ENCODE results near the gene MIS12.

The MIS12 gene

DNA sequence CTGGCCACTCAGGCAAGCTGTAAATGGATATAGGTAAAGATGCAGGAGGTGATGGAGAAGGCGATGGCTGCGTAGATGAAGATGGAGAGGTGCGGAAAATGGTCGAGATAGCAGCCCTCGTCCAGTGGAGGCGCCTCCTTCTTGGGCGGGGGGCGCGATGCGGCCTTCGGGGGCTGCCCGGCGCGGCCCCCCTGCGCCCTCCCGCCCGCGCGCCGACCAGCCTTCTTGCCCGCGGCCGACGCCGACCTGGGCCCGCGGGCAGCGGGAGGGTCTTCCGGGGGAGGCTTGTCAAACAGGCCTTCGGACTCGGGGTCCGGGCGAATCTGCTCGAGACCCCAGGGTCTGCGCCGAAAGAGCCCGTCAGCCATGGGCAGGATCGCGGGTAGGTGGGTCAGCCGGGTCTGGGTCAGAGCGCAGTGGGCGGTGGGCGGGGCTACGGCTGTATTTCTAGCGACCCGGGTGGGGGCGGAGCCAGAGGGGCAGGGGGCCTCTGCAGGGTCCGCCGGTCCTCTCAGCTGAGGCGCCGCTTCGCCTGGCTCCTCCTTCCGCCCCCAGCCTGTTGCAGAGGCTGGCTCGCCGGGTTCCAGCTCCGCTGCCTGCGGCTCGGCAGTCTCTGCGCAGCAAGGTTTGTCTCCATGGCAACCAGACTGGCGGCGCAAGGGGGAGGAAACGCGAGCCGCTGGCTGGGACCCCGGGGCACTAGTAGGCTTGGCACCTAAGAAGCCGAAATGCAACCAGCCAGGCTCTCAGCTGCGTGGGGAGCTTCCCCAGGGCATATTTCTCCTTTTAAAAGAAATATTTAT is 14.4 kb downstream of the MIS12 start:
- DNase-seq: no peak

DNA sequence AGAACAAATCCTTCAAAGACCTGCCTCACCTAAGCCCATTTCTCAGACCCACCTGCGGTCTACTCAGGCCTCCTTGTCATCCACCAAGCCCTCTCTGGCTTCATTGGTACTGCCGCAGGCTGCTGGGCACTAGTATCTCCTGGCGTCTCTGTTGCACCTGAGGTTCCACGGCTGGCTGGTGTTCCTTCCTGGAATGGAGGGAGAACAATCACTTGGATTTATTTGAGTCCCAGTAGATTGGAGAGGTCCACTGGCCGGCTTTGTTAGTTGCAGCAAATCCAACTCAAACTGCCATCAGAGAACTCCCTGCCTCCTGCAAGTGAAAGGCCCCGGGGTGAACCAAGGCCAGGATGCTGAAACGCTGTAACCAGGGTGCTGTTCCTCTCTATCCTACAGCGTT is 15.3 kb downstream of the MIS12 start:
- no peak for DNase-seq

DNA sequence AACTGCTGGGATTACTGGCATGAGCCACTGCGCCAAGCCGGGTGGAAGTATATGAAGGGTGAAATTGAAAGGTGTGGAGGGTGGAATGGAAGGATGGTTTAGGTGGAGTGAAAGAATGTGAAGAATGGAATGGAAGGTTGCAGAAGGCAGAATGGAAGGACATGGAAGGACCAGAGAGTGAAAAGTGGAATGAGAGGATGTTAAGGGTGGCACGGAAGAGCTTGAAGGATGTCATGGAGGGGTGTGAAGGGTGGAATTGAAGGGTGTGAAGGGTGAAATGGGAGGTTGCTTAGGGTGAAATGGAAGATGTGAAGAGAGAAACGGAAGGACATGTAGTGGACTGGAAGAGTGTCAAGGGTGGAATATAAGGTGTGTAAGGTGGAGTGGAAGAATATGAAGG is 16.2 kb downstream of the MIS12 start:
- DNase-seq: no peak

- no peak for DNase-seq
Observed at GRCh38 chr17:5506307-5506706, 19.9 kb downstream of the MIS12 start.

DNA sequence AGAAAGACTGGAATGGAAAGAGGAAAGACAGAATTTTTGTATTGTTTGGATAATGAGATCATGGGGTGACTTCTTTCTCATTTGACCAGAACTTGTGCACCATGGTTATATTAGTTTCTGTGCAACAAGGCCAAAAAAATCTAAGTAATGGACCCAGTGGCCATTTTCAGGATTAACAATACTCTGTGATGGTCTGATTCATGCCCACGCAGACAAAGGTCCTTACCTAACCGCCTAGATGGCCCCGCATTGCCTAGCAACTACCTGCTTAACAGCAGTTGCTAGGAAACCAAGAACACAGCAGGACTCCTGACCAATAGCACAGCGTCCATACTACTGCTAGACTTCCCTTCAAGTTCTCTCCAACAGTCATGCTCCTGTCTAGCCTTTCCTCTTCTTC is 22.4 kb downstream of the MIS12 start:
- DNase-seq: no peak

DNA sequence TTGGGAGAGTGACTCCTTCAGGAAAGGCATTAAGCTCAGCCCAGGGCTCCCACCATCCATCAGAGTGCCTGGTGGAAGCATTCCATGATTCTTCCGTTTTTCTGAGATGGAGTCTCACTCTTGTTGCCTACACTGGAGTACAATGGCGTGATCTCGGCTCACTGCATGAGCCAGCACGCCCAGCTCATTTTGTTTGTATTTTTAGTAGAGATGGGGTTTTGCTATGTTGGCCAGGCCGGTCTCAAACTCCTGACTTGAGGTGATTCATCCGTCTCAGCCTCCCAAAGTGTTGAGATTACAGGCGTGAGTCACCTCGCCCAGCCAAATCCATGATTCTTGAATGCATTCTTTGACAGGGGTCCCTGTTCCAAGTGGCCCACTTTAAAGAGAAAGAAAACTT is 23.1 kb downstream of the MIS12 start:
- DNase-seq: no peak

- no peak for DNase-seq
Observed at GRCh38 chr17:5510771-5511170, 24.4 kb downstream of the MIS12 start.

DNA sequence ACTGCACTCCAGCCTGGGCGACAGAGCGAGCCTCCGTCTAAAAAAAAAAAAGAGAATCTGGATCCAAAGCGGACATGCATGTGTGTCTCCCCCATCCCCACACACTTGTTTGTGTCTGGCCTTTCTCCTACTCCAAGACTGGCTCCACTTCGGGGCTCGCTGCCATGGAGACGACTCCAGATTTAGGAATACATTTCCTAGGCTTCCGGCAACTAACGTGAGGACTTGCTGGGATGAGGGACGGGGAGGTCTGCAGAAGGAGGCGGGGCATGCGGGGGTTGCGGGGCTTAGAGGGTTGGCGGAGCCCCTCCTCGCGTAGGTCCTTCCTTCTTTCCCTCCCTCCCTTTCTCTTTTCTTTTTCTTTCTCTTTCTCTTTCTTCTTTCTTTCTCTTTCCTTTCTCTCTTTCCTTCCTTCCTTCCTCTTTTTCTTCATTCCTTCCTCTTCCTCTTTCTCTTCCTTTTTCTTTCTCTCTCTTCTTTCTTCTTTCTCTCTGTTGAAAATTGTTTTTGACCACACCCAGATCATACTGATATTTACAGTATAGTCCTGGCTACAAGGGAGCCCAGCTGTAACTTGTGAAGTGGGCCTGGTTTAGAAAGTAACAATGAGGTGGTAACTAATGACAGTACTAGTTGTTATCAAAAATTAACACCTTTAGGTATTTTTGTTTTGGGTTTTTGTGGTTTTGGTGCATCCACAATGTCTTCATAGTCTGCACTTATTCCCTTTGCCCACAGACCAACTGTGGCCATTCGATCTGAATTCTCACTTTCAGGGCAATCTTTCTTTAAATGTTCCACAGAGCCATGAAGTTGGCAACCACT is 25.2 kb downstream of the MIS12 start:
- no peak for DNase-seq

- no peak for DNase-seq
Observed at GRCh38 chr17:5513628-5514027, 27.3 kb downstream of the MIS12 start.

GRCh38 chr17:5514976-5515375 is 28.6 kb downstream of the MIS12 start:
- no peak for DNase-seq

DNA sequence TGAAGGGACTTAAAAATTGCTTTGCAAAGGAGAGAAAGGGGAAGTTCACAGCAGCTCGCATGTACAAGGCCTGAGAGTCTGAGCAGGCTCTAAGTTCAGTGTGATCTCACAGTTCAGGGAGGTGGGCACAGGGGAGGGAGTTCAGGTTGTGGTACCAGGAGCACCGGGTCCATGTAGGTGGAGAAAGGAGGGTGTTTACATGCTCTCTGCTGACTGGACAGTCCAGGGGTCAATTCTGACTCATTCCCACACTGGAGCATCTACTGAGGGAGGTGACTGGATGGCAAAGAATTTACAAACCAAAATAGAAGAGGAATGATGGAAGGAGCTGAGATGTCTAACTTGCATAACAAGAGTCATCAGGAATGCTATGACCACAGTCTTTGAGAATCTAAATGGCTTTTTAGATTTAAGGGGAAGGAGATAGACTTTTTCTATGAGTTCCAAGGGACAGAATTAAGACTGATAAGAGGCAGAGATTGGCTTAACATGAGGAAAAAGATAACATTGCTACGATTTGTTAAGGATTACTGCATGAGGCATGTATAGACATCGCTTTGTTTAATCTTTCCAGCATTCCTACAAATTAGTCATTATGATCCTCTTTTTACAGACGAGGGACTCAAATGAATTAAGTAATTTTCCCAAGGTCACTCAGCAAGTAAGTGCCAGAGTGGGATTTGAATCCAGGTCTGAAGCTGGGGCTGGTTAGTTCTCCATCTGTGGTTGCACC is 29.9 kb downstream of the MIS12 start:
- no peak for DNase-seq

DNA sequence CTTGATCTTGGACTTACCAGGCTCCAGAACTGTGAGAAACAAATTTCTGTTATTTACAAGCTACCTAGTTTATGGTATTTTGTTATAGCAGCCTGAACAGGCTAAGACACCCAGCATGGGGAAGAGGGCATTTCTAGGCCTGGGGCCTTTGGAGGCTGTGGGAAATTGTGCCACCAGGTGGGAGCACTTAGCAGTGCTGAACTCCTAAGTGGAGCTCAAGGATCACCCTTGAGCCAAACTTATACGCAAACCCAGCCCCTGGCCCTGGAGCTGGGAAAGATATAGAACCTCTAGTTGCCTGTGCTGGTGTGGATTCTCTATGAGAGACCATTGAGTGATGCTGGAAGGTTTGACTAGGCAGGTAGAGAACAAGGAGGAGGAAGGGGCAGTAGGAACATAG is 36.1 kb downstream of the MIS12 start:
- DNase-seq: no peak

DNA sequence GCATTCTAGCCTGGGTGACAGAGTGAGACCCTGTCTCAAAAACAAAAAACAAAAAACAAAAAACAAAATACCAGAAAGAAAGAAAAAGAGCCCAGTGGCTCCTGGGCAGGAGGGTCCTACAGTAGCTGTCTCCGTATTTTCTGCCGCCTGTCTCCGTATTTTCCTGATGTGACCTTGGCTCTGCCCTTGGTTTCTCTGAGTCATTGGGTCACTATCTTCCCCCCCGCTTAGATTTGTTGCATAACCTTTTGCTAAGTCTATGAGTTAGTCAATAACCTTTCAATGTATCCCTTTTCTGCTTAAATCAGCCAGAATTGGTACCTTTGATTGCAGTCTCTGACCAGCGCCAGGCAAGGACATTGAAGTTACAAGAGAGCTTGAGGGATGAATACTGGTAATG is 36.9 kb downstream of the MIS12 start:
- no peak for DNase-seq

DNA sequence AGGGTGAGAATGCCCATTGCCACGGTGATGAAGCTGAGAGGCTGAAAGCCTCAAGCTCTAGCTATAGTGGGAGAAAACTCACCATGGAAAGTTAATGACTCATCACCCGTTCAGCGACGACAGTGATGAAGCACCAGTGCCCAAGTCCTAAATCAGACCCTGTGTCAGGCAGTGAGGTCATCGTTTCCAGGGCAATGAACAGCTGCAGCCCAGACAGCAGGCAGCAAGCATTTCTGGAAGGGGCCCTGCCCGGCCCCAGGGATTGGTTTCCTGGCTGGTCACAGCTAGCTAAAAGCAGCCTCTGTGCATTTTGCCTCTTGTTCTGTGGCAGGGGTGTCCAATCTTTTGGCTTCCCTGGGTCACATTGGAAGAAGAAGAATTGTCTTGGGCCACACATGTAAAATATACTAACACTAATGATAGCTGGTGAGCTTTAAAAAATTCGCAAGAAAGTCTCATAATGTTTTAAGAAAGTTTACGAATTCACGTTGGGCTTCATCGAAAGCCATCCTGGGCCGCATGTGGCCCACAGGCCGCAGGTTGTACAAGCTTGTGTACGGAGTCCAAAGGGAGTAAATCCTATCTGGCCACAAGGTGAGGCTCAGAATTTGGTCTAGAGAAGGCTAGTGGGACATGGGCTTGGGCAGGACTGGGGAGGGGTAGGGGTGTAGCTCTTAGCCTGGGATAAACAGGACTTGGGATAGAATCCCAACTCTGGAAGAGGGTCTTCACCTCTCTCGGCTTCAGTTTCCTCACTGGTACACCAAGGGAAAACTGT is 40.6 kb downstream of the MIS12 start:
- DNase-seq: no peak

DNA sequence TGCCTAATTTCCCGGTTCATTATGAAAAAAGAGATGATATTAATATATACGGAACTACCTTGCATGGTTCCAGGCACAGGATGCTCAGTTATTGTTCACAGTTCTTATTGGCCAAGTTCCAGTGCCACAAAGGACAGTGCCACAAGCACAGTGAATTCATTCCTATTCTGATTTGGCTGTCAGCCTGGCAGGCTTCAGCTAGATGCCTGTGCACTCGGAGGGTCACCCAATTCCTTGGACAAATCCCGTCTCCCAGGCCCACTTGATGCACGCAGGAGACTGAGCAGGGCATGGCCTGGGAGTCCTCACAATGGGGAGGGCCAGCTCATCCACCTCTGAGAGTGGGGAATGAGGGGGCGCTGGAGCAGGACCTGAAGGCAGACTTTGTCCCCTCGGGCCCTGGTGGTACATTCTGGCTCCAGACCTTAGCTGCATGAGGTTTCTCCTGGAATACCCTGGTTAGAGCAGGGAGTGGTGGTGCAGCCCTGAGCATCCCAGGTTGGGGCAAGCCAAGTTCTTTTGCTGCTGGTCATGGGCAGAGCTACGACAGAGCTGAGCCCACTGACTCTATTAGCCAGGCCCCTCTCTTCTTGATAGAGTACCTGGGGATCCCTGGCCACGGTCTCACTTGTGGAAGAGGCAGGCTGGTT is 41.4 kb downstream of the MIS12 start:
- DNase-seq: no peak

GRCh38 chr17:5530265-5531084 is 44.1 kb downstream of the MIS12 start:
- DNase-seq: no peak

DNA sequence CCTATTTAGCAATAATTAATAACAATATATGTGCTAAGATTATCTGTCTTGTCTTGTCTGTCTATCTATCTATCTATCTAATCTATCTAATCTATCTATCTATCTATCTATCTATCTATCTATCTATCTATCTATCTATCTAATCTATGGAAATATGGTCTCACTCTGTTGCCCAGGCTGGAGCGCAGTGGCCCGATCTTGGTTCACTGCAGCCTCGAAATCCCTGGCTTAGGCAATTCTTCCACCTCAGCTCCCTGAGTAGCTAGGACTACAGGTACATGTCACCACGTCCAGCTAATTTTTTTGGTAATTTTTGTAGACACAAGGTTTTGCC is 44.7 kb downstream of the MIS12 start:
- DNase-seq: no peak

- DNase-seq: no peak
Observed at GRCh38 chr17:5532581-5532980, 46.2 kb downstream of the MIS12 start.

- no peak for DNase-seq
Observed at GRCh38 chr17:5533486-5534315, 47.3 kb downstream of the MIS12 start.

DNA sequence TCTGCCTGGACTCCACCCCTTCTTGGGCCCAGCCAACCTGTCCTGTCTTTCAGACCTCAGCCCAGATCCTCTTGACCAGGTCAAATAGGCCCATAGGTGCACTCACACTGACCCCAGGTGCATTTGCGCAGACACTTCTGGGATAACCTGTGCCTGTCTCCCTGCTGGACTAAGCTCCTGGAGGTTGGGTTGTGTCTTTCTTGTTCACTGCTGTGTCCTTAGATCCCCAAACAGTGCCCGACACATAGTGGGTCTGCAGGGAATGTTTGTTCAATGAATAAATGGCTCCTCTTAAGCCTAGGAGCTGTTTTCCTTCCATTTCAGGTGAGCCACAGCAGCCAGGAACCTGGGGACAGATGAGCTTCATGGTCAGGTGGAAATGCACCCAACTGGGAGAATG is 49.1 kb downstream of the MIS12 start:
- DNase-seq: no peak

All from AML-193 (cell line).